Left forelimb (tissue), 1 donor: ENCODE data around the gene DDX31.
A peak's percentile ranks its signal among the peaks of the same experiment; 100 is the strongest.
"Not testable (repeated sequence)": the region's sequence is repeated elsewhere in the genome, so short reads cannot be mapped to it uniquely, and the experiment has no call there.

Experiments
- DNase-seq: peaks from one replicate; pipeline ENCODE4 v3.0.0-alpha.2; 2018; ENCODE audit warnings: low spot score

DDX31 gene

DNA sequence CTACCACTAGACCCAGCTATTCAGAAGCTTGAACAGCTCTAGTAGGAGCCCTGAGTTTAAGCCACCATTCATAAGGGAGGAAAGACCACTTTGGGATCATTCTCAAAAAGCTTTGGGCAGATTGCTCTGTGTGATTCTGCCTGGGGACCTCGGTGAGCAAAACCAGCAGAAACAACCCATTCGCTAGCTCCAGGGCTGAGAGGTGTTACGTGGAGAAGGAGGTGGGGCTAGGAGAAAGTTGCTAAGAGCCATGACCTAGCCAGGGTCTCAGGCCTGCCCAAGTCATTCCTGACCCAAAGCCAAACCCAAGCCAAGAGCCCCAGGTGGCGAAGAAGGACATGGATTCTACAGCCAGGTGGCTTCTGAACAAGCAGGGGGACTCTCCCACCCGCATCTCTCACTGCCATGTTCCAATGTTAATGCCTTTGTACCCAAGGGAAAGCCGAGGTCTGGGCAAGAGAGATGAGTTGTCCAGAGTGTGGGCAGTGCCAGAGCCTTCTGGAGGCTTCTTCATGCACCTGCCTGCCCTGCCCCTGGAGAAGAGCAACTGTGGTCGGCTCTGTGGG lies 91.3 kb downstream of the DDX31 start:
- DNase-seq: no peak

DNA sequence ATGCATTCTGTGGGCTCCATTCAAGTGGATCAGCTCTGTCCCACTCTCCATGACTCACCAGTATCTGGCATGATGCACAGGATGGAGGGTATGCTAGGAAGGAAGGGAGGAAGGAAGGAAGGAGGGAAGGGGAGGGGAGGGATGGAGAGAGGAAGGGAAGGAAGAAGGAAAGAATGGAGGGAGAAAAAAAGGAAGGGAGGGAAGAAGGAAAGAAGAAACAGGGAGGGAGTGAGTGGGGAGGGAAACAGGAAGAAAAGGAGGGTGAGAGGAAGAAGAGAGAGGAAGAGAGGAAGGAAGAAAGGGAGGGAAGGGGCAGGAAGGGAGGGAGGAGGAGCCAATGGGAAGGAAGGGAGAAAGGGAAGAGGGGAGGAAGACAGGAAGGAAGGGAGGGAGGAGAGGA lies 92.7 kb downstream of the DDX31 start:
- no peak for DNase-seq

DNA sequence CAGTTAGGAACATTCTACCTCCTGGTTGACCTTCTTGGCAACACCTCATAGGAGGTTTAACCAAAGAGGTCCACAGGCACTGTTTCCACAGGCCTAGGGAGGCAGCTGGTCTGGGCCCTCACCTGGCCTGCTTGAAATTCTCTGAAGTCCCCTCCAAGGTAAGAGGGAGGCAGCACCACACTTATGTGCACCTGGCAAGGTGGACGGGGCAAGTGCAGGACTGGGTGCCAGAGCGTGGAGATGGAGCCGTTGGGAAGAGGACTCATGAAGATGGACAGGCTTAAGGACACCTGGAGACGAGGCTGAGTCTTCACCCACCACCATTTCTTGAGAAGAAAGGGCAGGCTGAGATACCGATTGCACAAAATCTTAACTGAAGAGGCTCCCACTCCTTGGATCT lies 94.0 kb downstream of the DDX31 start:
- DNase-seq: no peak

DNA sequence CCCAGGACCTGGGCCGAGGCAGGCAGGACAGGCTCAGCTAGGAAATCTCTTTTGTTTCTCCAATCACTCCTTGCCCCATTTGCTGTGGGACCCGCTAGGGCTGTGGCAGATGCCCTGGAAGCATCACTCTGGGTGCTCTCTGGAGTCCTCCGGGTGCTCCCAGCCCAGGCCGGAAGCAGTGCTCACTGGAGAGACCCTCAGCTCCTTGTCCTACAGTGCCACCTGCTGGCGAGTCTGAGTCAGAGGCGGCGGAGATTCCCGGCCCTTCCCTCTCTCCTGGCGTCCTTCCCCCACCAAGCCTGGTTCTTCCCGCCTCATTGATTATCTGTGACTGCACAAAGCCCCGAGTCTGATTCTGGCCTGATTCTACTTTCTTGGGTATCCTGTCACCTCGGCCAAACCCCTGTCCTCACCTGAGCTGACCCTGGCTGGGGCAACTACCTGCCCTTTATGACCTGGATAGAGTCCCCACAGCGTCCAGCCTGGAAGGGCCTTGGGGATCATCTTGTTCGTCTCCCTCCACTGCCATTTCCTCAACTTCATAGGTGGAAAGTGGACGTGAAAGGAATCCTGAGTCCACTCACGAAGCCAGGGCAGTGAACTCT lies 94.7 kb downstream of the DDX31 start:
- DNase-seq: peak; percentile 78

DNA sequence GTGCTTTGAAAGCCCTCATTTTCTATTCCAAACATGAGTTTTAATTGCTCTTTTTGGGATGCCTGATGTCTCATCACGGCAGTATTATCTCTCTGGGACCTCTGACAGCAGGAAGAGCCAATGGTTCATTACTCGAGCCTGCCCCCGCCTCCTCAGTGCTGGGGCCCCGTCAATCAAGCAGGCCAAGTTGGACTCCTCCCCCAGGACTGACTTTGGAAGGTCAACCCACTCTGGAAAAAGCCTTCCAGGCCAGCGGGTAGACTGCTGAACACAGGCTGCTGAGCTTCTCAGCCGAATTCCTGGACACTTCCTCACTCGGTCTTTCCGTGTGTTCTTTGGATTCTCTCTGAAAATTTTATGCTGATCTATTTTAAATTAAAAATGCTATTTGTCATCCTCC lies 96.9 kb downstream of the DDX31 start:
- no peak for DNase-seq

DNA sequence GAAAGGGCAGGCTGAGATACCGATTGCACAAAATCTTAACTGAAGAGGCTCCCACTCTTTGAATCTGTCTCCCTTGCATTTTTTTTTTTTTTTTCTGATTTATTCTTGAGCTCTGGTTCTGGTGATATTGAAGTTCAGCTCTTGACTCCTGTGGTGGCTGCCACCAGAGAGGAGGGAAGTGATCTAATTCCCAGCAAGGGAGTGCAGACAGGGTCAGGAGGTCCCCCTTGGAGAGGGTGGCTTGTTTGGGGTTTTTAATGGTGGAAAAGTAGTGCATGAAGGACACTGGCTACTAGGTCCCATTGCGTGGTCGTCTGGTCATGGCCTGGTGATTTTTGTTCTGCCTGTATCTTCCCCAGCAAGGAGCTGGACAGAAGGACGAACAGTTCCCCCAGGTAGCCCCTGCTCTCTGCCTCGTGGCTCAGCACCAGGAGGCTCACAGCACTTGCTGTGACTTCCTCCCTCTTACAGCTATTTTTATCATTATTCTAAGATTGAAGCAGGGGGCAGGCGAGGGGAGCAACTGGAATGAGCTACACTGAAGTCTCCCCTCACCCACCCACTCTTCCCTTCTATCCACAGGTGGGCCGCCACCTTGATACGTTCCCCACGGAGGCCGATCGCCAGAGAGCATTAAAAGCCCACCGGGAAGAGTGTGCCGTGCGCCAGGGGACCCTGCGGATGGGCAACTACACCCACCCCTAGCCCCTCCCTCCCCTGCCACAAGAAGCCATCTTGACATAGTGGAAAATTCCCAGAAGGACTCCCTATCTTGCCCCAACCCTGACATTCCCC lies 97.8 kb downstream of the DDX31 start:
- no peak for DNase-seq

DNA sequence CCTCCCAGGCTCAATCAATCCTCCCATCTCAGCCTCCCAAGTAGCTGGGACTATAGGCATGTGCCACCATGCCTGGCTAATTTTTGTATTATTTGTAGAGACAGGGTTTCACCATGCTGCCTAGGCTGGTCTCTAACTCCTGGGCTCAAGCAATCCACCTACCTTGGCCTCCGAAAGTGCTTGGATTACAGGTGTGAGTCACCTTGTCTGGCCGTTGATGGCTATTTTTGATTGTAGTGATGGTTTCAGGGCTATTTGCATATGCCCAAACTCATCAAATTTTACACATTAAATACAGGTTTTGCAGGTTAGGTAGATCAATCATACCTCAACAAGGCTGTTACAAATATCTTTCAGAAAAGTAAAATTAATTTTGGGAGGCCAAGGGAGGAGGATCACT lies 101.0 kb downstream of the DDX31 start:
- DNase-seq: not testable (repeated sequence)

DNA sequence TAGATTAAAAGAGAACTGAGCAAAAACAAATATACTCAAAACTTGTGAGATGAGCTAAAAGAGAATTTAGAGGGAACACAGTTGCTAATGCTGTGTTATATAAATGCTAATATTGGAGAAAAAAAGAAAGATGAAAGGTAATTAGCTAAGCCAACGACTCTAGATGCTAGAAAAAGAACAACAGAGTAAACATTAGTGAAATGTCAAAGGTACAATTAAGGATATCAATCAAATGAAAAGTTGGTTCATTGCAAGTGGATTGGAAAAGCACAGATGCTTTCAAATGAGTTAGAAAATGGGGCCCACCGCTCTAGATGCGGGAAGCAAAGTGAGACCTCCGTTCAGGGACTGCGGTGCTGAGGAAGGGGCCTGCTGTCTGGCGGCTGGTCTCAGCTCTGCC lies 105.3 kb downstream of the DDX31 start:
- DNase-seq: no peak

DNA sequence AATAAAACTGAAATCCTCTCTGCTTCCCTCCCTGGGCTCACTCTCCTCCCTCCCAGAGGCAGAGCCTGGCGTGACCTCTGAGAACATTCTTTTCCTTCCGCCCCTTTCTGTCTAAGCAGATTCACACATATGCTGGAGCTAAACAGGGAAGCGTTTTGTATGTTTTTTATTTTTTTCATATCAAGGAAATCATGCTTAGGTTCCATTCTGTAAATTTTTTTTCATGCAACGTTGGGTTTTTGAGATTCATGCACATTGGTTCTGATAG lies 107.5 kb downstream of the DDX31 start:
- no peak for DNase-seq

DNA sequence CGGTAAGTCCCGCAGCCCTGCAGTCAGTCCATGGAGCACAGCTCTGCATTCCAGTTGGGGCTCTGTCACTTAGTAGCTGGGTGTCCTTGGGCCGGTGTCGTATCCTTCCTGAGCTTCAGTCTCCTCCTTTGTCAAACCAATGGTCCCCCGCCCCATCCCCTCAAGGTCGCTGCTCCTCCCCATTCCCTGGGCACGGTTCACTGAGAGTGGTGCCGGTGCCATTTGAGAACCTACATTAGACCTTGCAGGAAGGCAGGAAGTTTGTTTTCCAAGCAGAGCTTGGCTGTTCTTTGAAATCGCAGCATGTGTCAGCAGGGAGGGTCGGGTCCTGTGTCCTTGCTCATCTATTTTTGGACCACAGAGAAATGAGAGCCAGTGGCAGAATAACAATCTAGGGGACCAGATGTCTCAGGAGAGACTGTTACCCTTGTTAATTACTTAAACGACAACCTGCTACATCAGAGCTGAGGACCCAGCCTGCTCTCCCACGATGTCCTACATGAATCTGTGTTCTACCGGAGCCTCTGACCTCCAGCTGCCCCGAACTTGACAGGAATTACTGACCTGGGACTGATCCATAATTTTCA lies 109.1 kb downstream of the DDX31 start:
- DNase-seq: no peak

DNA sequence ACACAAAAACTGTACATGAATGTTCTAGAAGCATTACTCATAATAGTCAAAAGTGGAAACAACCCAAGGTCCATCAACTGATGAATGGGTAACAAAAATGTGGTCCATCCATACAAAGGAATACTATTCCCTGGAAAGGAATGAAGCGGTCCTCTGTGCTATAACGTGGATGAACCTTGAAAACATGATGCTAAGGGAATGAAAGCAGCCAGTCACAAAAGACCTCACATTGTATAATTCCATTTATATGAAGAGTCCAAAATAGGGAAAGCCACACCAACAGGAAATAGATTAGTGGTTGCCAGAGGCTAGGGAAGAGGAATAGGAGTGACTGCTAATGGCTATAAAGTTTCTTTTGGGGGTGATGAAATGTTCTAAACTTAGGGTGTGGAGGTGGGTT lies 110.1 kb downstream of the DDX31 start:
- no peak for DNase-seq

DNA sequence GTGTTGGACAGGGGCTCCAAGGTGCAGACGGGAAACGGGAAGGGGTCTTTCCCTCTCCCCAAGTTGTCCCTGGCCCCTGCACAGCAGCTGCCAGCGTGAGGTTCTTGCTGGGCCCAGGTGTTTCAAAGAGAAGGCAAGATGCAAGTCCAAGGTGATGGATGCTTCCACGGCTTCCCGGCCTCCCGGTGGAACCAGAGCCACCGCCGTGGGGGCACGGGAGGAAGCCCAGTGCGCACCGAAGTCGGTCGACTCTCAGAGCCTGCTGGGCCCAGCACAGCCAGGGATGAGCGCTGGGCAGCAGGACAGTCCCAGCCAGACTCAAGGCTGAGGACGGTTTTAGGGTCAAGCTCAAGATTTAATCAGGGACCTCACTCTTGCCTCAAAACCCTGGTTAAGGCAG lies 112.6 kb downstream of the DDX31 start:
- no peak for DNase-seq

DNA sequence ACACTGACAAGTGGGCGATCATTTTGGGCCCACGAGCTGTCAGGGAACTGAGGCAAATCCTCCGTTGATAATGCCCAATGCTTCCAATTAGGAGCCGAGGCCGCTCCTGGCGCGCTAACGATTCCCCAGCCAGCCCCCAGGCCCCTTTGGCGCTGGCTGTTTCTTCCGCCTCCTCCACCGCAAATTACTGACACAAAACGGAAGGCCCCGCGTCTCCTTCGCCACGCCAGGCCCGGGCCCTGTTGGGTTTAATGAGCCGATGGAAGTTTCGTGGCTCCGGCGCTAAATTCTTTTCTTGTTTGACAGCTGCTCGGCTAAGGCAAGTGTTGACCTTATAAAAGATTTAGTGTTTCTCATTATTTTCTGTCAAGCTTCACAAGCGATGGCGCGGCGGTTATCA lies 113.1 kb downstream of the DDX31 start:
- DNase-seq: no peak

DNA sequence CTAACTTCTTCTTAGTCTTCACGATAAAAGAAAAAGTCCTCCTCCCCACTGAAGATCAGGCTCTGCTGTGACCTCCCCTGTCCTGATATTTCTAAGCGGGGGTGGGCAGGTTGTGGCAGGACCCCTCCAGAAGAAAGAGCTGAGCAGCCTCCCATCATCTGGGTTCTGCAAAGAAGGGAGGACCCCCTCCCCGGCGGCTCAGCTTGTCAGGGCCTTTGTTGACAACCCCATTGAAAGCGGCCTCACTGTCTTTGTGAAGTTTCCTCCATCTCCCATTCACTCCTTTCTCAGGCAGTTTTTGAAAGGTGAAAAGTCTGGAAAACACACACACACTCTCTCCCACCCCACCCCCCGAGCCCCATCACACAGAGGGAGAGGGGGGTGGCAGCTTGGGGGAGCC lies 113.5 kb downstream of the DDX31 start:
- DNase-seq: no peak

DNA sequence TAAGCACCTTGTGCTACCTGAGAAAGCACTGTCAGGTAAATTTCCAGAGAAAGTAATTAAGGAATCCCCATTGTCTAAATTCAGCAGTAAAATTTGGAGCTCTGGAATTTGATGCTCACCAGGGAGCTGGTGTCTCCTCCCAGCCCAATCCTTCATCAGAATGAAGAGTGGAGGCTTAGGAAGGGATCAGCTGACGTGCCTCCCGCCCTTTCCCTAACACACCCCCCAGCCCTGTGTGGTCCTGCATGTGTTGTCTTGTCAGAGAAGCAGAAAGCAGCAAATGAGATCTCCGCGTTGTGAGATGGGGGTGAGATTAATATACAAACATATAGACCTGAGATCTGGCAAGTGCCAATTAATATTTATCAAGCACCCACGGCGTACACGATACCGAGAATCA lies 114.3 kb downstream of the DDX31 start:
- DNase-seq: no peak

DNA sequence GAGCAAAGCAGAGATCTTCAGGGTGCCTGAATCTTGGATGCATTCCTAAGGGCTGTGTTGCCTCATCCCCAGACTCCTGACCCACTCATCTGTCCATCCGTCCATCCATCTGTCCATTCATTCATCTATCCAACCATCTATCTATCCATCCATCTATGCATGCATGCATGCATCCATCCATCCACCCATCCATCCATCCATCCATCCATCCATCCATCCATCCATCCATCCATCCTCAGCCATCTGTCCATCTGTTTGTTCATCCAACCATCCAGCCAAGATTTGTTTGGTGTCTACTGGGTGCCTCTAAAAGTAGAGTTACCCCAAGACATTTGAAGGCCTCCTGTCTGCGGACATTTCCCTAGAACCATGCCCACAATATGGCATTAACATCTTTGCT lies 115.0 kb downstream of the DDX31 start:
- DNase-seq: no peak

DNA sequence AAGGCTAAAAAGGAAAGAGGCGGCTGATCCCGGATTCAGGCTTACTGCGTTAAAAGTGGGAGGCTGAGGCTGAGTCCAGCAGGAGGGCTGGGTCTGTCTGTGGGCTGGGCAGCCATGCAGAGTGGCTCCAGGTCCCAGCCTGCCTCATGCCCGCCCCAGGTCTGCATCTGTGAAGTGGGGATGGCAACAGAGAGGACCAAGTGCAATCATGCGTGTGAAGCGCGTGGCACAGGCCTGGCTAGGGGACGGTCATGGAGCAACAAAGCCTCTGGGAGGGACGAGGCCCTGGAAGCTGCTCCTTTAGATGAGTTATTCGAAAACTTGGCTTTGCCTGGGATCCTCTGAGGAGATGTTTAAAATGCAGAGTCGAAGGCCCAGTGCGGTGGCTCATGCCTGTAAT lies 117.7 kb downstream of the DDX31 start:
- no peak for DNase-seq

DNA sequence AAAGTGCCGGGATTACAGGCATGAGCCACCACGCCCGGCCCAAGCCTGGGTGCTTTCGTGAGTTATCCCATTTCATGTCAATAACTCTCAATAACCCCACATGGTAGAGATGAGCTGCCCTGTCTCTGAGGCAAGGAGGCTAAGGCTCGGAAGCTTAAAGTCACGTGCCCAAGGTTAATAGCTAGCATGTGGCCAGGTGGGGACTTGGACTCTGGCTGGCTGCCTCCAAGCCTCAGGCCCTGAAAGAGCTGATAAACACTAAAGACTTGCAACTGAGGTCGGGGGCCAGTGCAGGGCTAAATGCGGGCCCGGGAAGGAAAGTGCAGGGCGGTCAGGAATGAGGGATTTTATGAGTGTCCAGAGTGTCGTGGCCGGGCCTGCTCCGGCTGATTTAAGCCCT lies 118.2 kb downstream of the DDX31 start:
- DNase-seq: no peak

DNA sequence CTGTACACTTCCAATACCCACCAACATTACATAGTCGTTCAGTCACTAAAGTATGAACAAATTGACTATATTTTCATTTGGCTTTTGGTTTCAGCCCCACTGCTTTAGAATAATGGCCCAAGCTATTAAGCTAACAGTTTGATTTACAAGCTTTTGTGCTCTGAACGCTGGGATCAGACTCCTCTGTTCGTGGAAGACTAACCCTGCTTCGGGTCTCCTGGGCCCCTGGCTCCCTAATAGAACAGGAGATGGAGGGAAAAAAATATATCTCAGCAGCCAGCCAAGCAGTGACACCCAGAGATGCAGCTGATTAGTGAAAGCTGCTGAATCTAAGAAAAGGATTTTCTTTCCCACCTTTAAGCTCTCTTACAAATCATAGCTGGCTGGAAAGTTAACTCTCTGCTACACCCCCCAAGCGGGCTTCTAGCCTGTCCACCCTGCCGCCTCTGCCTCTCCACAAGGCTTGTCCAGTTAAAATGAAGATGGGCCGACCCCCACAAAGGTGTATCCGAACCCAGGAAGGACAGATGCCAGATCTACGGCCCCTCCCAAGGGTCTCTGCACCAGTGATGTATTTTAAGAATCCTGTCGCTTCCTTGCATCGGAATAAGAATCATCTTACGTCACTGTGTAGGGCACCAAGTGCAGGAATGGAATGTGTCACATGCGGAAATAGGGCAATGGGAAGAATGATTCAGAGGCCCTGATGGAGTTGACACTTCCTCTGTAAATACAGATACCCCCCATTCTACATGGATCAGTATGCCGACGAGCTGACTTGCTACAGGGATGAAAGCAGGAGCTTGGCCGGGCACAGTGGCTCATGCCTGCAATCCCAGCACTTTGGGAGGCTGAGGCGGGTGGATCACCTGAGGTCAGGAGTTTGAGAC lies 120.8 kb downstream of the DDX31 start:
- DNase-seq: no peak

DNA sequence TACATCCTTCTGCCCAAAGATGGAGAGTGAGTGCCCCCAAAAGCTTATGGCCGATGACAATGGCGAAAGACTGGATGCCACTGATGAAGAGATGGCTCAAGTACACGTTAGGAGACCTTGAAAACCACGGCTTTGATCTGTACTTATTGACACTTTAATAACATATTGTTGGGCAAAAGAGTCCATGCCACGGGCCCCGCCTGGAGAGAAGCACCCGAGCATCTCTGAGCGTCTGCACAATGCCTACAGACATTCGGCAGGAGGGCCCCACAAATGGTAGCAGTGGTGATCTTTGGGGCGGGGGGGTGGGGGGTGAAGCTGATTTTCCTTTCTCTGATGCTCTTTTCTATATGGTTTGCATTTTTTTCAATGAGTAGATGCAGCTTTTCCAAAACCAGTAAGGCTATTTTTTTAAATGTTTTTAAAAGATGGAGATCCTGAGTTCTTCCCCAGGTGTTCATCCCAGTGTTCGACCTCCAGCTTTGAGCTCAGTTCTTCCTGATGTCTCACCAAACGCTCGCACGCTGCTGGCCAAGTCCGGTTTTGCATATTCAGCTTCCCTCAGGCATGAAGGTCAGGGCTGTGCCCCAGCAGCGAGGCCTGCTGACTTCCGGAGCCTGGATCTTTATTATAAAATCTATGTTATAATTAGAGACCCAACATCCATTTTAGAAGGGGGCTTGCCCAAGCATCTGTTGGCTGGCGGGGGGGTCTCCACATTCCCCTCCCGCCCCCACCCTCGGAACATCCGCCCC lies 121.6 kb downstream of the DDX31 start:
- no peak for DNase-seq

DNA sequence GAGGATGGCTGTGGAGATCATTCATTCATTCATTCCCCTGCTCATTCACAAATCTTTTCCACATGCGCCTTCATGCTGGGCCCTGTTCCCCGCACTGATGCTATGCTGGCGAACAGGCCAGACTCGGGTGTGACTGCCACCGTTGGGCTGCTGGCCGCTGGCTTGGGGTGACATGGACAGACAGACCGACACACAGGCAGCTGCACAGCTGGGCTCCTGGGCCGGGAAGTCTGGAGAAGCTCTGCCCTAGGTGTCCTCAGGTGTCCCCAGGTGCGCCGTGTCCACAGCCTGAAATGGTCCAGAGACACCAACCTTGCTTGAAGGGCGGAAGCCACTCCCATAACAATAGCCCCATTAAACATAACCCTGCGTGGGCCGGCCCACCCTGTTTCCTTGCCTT lies 122.3 kb downstream of the DDX31 start:
- DNase-seq: no peak

DNA sequence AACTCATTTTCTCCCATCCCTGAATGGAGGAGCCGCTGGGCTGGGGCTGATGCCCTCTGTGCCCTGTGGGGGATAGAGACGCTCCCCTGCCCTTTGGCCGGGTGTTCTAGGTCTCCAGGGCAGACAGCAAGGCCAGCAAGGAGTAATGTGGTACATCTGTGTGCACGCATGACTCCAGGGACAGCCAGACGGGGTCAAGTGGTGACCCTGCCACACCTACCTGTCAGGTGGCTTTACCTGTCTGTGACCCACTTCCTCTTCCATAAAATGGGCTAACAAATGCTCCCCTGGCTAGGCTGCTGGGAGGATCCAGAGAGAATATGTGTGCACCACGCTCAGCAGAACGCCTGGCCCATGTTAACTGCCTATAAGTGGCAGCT lies 122.7 kb downstream of the DDX31 start:
- DNase-seq: no peak
